Measurements from ENCODE around the gene EFNB1.
"Not testable (repeated sequence)": the region's sequence is repeated elsewhere in the genome, so short reads cannot be mapped to it uniquely, and the experiment has no call there.

EFNB1 gene

DNA sequence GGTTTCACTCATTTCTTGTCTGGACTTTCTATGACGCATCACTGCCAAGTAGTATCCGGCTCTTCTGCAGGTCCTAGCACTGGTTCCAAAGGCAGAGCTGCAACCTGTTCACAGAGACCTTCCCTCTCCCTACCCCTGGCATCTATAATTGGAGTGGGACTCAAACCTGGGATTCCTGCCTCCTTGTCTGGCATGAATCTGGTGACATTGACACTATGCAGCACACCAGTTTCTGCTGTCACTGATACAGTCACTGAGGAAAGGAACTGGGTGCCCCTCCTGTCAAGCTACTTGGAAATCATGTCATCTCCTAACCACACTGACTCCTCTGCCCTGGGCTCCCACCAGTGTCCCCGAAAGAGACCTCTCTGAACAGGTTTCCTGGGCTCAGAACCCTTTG is 33.1 kb upstream of the EFNB1 start:
- TF ChIP-seq, protein P1, sequence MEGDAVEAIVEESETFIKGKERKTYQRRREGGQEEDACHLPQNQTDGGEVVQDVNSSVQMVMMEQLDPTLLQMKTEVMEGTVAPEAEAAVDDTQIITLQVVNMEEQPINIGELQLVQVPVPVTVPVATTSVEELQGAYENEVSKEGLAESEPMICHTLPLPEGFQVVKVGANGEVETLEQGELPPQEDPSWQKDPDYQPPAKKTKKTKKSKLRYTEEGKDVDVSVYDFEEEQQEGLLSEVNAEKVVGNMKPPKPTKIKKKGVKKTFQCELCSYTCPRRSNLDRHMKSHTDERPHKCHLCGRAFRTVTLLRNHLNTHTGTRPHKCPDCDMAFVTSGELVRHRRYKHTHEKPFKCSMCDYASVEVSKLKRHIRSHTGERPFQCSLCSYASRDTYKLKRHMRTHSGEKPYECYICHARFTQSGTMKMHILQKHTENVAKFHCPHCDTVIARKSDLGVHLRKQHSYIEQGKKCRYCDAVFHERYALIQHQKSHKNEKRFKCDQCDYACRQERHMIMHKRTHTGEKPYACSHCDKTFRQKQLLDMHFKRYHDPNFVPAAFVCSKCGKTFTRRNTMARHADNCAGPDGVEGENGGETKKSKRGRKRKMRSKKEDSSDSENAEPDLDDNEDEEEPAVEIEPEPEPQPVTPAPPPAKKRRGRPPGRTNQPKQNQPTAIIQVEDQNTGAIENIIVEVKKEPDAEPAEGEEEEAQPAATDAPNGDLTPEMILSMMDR (IDR thresholded peaks at IDR 0.05; ENCODE audit: control extremely low read depth, extremely low read depth, low read depth, missing control alignments), result no peak
- no peak for DNase-seq (ENCODE audit: extremely low spot score)
- ChIA-PET CTCF (no interaction called here), POLR2A (no interaction called here)

DNA sequence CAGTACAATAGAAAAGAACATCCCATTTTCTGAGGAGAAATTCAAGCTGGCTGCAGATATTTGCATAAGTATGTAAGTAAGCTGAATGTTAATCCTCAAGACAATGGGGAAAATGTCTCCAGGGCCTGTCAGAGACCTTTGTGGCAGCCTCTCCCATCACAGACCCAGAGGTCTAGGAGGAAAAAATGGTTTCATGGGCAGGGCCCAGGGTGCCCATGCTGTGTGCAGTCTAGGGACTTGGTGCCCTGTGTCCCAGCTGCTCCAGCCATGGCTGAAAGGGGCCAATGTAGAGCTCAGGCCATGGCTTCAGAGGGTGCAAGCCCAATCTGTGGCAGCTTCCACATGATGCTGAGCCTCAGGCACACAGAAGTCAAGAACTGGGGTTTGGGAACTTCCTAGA is 30.4 kb upstream of the EFNB1 start:
- DNase-seq (ENCODE audit: extremely low spot score); POLR2A ChIA-PET: not testable (repeated sequence)
- CTCF ChIA-PET, result interaction anchor here (1.5 kb wide), 1 partner anchor 30 kb away, joined by 3 read pairs; the partner anchor contains the start of gene EFNB1

DNA sequence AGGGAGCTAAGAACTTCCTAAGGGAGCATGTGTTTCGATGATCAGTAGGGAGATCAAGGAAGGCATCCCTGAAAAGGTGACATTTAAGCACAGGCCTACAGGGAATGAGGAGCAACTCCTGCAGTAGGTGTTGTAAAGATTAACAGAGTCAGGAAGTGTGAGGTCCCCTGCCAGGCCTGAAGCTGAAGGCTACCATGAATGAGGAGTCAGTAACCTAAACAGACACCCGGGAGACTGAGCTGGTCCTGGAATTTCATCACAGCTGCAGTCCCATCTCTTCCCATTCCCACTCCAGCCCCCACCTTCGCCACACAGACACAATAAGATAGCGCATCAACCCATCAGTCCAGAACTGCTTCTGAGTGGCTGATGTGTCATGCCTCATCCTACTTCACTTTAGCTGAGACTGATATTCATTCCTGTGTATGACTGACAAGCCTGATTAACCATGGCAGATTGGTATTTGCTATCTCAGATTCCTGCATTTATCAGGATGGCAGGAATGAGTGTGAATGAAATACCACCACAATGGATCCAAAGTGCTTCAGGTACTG is 27.0 kb upstream of the EFNB1 start:
- no peak for DNase-seq (ENCODE audit: extremely low spot score)
- ChIA-PET CTCF (no interaction called here), POLR2A (no interaction called here)
- TF ChIP-seq, protein P1 (IDR thresholded peaks at IDR 0.05; ENCODE audit: control extremely low read depth, extremely low read depth, low read depth, missing control alignments), result no peak

DNA sequence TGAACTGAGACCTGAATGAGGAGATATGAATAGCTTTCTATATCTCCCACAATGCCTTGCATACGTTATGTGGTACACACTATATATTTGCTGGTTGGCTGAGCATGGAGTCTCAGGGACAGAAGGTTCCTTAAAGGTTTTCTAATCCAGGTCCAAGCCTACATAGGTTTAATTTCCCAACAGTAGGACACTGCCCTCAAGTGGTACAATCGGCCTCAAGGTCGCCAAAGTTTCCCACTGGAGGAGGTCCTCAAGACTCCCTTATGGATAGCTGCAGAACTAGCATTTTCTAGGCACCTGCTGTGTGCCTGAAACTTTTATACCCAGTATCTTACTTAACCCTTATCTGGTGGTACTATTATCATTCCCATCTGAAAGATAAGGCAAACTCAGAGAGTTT is 21.0 kb upstream of the EFNB1 start:
- POLR2A ChIA-PET, result no interaction called here
- TF ChIP-seq, protein P1 (IDR thresholded peaks at IDR 0.05; ENCODE audit: control extremely low read depth, extremely low read depth, low read depth, missing control alignments), result no peak

DNA sequence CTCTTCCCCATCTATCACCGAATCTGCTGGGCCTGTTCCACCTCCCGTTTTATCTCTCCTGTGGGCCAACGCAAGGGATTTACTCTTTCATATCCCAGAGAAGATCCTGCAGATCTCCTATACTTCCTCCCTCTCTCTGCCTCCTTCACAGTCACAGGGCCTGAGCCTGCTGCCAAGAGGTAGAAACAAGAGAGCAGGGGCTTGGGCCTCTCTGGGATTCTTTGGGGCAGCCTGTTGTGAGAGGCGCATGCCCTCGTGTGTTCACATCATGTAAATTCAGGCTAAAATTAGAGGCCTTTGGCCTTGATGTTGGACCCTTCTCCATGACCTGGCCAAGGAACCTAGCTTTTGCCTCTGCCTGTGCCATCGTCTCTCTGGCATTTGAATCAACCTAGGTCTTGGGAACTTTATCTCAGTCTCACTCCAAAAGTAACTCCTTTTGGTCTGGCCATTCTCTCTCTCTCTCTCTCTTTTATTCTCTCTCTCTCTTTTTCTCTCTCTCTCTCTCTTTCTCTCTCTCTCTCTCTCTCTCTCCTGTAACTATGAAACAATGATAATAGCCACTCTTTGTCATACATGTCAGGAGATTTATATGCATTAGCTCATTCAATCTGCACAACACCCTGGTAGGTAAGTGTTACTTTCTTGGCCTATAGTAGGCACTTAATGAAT is 20.0 kb upstream of the EFNB1 start:
- DNase-seq (ENCODE audit: extremely low spot score), result no peak
- ChIA-PET POLR2A (no interaction called here), CTCF (interaction anchor here (0.9 to 3.7 kb wide), 2 partner anchors 76 to 612 kb away, joined by 3 to 24 read pairs; no protein-coding TSS in a partner anchor)
- TF ChIP-seq, protein P1 (IDR thresholded peaks at IDR 0.05; ENCODE audit: control extremely low read depth, extremely low read depth, low read depth, missing control alignments), result no peak

More for the DNA sequence above, 21.0 kb upstream of the EFNB1 start:
- no peak for DNase-seq (ENCODE audit: extremely low spot score)
- CTCF ChIA-PET, result interaction anchor here (1.5 to 3.7 kb wide), 2 partner anchors 28 to 75 kb away, joined by 3 to 24 read pairs; no protein-coding TSS in a partner anchor

DNA sequence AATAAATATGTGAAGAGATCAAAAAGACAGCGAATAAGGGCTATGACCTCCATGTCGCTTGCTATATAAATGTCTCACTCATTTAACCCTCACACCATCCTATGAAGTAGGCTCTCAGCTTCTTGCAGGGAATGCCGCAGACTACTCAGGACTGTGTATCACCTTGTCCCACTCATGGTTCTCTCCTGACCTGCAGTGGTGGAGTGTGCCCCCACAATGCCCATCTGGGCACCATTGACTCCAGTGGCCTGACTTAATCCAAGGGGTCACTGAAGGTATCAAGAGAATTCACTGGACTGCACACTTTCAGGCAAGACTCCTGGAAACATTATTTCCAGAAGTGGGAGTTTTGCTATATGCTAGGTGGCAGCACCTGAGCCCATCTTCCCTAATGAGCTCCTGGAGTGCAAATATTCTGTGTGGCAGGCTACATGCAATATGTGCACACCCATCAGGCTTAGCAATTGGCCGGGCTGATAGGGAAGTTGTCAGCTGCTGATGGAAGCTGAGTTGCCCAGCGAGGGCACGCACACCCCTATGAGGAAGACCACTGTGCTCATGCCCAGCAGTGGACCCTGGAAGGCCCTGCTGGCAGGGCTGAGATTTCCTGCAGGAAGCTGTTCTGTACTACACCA is 8.2 kb upstream of the EFNB1 start:
- CTCF ChIA-PET, result interaction anchor here (1.1 to 1.2 kb wide), 2 partner anchors 566 to 624 kb away, joined by 3 read pairs; no protein-coding TSS in a partner anchor
- POLR2A ChIA-PET, result no interaction called here
- DNase-seq (ENCODE audit: extremely low spot score), result no peak
- TF ChIP-seq, protein P1 (IDR thresholded peaks at IDR 0.05; ENCODE audit: control extremely low read depth, extremely low read depth, low read depth, missing control alignments), result no peak

DNA sequence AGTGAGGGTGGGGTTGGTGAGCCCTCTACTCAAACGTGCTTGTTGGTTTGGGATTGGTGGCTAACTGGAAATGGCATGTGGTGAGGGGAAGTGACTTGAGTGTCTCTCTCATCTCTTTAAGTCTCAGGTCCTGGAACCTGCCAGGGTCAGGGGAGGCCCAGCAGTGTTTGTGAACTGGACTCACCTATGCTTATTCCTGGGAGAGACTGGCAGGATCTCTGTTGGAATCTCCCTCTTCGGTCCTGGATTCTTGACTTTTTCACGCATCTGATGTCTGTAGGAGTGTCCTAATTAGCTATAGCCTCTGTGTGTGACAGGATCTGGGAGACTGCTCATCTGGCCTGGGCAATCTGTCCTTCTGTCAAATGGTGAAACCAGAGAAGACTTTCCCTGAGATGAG is 7.2 kb upstream of the EFNB1 start:
- TF ChIP-seq, protein P1 (IDR thresholded peaks at IDR 0.05; ENCODE audit: control extremely low read depth, extremely low read depth, low read depth, missing control alignments), result no peak
- ChIA-PET CTCF (interaction anchor here (1.0 to 1.1 kb wide), 2 partner anchors 13 to 625 kb away, joined by 3 to 4 read pairs; no protein-coding TSS in a partner anchor), POLR2A (no interaction called here)
- DNase-seq (ENCODE audit: extremely low spot score), result no peak
